ENCODE measurements around the gene CHST11.
"Not testable (repeated sequence)": the region's sequence is repeated elsewhere in the genome, so short reads cannot be mapped to it uniquely, and the experiment has no call there.

Gene CHST11

GRCh38 chr12:104569346-104570173, 112.8 kb downstream of the CHST11 start:
- DNase-seq = no peak

GRCh38 chr12:104570174-104570907, 113.6 kb downstream of the CHST11 start:
- no peak for DNase-seq

DNA sequence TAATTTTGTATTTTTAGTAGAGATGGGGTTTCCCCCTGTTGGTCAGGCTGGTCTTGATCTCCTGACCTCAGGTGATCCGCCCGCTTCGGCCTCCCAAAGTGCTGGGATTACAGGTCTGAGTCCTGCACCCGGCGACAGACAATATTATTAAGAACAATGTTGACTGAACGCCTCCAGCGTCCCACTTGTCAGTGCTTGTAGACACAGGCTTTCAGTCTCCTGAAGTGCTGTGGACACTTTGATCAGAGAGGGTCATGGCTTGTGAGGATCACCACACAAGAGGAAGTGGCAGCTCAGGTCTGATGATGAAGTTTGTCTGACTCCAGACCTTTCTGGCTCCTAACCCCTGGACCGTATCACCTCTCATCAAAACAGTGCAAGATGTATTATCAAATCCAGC, 114.6 kb downstream of the CHST11 start:
- DNase-seq = no peak

- not testable (repeated sequence) for DNase-seq
Observed at GRCh38 chr12:104574353-104574752, 117.6 kb downstream of the CHST11 start.

DNA sequence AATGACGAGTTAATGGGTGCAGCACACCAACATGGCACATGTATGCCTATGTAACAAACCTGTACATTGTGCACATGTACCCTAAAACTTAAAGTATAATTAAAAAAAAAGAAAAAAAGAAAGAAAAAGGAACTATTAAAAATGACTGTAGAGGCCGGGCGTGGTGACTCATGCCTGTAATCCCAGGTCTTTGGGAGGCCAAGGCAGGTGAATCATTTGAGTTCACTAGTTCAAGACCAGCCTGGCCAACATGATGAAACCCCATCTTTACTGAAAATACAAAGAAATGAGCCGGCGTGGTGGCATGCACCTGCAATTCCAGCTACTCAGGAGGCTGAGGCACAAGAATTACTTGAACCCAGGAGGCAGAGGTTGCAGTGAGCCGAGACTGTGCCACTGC, 118.0 kb downstream of the CHST11 start:
- not testable (repeated sequence) for DNase-seq

DNA sequence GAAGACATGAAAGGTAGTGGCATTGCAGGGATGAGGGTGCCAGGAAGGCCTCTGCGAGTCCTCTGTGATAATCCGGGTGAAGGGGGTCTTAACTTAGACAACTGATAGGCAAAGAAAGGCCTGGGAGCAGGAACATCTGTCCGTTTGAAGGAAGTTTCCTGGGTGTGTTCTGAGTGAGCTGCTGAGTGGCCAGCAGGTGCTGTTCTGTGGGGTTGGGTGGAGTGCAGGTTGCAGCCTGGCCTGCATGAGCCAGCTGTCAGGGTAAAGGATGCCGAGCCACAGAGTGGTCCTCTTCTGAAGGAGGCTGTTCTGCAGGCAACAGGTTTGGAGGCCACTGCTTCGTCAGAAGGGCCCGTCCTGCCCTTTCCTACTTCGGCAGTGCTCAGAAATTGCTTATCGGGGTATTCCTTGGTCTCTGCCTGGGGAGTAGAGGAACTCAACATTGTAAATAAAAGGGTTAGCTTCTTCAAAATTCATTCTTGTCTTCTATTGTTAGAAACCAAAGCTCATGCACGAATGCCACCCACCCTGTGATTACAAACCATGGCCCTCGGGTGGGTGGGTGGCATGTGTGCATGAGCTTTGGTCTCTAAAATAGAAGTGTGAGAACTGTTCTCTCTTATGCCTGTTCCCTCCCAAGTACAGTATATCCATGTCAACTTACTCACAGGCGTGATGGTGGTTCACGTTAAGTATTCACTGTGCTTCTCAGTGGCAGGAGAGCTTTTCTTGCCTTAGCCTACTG, 118.9 kb downstream of the CHST11 start:
- DNase-seq = no peak

GRCh38 chr12:104576187-104576778, 119.5 kb downstream of the CHST11 start:
- no peak for DNase-seq

DNA sequence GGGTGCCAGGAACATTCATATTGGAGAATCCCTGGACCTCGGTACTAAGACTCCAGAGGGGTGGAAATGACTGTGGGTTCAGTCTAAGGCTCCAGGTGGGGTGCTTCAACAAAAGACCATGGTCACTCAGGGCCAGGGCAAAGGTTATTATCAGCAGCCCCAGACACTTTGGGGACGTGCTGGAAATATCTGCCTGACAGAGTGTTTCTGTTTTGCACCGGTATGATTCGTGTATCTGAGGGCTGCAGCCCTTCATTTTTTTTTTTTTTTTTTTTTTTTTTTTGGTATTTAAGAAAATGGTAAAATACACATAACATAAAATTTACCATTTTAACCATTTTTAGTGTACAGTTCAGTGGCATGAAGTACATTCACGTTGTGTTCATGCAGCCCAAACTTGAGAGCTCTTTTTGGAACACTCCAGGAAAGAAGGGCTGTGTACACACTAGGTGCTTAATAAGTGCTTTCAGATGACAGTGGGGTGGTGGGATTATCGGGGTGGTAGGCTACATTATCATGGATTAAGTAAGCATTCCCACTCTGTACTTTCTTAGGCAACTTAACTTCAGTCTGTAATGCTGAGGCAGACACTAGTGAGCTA, 120.3 kb downstream of the CHST11 start:
- DNase-seq = no peak

DNA sequence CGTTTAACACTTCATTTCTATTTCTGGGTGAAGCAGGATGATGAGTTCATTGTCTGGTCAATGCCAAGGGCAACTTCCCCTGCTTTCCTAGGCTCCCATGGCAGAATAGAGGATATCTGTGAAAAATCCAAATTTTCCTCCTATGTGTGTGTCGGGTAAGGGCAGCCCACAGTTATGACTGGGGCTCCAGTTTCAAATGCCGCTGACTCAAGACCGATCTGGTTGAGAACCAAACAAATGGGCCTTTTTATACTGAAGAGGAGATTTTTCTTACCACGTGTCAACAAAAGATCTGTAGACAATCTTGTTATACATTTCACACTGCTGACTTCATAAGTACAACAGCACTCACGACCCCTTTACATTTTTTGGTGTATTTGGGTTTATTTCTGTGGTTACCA, 120.8 kb downstream of the CHST11 start:
- DNase-seq = no peak

DNA sequence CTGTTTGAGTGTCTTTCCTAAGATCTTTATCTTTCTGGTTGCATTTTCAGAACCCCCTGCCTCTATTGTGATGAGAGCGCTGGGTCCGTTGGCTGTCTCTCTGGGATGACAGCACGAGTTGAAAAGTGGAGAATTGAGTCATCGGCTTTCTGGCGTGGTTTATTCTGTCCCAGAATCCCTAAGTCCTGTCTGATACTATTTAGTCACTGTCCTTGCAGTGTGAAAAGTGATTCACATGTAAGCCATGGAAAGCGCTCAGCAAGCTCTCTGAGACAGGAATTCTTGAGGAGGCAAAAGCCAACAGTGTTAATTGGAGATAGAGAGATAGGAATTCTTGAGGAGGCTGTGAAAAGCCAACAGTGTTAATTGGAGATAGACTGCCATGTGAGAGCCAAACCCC, 121.7 kb downstream of the CHST11 start:
- DNase-seq = no peak

DNA sequence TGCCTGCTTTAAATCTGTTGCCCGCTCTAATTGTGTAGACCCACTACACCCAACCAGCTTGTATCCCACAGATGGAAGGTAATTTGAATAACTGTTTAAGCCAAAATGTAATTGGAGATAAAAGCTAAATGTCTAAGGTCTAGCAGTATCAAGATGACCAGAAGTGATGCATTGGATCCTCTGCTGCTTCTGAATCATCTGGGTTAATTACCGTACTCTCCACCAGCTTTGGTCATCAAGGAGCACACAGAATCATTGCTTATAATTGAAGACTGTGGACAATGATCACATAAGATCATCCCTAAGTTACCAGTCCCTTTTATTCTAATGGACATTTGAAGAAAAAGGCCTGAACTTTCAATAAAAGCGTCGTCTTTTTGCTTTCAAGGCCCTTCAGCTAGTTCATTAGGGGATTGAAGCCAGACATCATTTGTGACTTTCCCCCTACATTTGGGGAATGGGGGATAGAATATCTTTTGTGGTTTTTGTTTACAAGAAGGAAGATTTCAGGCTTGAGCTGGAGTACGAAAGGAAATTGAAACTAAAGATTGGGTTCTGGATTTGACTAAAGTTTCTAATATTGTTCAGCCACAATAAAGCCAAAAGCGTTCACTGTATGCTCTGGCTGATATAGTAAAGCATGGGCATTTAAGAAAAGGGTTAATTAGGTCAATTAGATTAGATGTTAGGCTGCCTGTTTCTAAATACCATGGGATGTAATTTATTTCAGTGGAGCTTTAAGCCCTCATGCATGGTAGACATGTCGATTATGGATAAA, 123.2 kb downstream of the CHST11 start:
- no peak for DNase-seq

DNA sequence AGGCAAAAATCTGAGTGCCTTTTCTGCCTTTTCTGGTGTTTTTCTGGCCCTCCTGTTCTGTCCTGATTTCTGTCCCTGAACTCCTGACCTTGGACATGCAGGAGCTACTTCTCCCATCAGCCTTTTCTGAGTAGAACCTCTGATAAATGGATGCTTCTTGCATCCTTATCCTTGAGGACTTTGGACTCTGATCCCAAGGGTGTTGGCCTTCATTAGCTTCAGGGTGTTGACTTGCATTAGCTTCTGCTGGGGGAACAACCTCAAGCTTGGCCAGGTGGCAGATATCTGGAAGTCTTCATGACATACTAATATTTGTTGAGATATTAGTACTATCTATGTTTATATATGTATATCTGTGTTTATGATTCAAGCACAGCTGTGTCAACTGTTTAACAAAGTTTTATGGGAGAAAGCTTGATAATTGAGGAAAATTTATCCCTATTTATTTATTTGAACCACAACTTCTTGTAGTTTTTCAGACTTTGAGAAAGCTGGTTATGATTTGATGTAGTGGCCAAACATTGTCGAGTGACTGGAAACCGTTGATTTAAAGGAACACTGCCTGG, 124.3 kb downstream of the CHST11 start:
- DNase-seq = no peak

DNA sequence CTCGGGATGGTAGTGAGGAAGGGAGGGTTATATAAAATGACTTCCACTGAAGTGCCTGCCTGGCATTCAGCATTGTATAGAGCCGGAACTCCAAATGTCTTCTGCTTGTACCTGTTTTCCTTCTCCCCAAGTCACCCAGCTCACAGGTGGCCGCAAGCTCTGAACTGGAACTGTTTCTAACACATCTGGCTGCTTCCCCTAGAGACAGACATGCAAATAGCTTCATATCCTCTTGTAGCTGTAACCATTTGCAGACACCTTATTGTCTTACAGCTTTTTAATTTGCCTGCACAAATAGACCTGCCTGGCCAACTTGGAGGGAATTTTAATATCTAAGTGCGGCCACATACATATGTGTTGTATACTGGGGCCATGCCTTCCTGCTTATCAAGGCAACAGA, 126.0 kb downstream of the CHST11 start:
- no peak for DNase-seq

- DNase-seq = no peak
Observed at GRCh38 chr12:104583301-104583700, 126.6 kb downstream of the CHST11 start.

DNA sequence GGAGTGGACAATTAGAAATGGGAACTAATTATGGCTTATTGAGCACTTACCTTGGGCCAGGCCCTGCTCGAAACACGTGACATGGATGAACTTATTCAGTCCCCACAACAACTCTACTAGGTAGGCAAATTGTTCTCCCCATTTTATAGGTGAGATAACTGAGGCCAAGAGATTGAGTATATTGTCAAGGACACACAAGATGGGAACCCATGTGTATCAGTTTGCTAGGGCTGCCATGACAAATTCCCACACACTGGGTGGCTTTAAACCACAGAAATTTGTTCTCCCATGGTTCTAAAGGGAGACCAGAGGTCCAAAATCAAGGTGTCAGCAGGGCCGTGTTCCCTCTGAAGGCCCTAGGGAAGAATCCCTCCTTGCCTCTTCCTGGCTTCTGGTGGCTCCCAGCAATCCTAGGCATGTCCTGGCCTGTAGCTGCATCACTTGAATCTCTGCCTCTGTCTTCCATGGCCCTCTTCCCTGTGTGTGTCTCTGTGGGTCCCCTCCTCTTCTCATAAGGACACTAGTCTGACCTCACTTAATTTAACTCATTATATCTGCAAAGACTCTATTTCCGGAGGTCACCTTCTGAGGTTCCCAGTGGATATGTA, 128.8 kb downstream of the CHST11 start:
- DNase-seq = no peak

DNA sequence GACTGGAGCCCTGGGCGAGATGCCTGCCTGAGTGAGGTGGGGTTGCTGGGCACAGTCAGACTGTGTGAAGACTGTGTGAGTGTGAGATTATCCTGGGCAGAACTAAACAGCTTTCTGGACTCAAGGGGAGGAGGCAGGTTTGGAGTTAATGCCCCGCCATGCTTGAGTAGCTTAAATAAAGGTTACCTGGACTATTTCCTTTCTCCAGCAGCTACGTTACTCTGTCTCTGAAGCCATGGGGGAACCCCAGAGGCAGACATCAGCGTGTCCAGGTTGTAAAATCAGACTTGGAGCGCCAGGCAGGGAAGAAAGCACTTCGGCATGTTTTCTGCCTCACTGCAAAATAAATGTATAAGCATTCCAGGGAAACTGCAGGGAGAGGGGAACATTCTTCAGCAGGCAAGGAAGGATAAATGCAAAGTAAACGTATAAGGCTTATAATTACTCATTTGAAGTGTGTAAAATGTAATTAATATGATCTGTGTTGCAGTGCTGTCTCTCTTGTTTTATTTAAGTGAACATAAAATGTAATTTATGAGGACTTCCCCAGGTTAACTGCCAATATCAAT, 129.7 kb downstream of the CHST11 start:
- DNase-seq = no peak

GRCh38 chr12:104588047-104588920, 131.5 kb downstream of the CHST11 start:
- DNase-seq = no peak

GRCh38 chr12:104588921-104589590, 132.3 kb downstream of the CHST11 start:
- no peak for DNase-seq

DNA sequence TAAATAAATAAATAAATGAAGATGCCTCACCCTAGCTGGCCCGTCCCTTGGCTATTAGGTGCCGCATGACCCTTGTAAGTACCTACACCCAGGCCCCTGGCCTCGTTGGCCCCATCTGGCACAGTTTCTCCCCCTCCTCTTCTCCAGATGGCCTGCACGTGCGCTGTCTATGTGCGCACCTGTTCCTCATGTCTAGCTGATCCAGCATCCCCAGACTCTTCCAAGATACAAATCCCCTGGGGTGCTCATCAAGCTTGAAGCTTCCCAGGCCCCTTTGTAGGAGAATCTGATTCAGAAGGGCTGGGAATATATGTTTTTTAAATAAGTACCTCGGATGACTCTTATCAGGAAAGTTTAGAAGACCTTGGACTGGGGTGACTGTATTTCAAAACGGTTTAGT, 133.3 kb downstream of the CHST11 start:
- no peak for DNase-seq
